ENCODE results near the gene ZFP64. TPM values are rescaled to one million over a fixed set of nuclear protein-coding genes. Genes with fewer than 3 reads are reported as not detected.

Gene ZFP64
- total RNA-seq, 4 donors from 2014 or later, result 5.4 to 23.4 (median 11.2) TPM

DNA sequence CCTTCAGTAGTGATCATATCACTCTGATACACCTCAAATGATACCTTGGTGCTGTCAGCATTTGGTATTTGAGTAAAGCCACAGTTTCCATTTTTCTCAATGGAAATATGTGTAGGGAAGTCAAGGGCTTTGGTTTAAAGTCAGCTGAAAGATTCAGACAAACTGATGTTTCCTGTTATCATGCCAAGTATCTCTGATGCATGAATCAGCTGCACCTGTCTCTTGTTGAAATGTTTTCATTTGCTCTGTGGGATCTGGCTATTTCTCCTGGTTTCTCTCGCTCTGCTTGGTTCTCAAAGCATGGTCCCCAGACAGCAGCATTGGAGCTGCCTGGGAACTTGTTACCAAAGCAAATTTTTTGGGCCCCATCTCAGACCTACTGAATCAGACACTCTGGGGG is 23.5 kb downstream of the ZFP64 start:
- H3K4me3 ChIP-seq, result no peak overlapping the region
- no peaks in the 10 kb centered on the region for H3K4me1 ChIP-seq
- H3K27ac ChIP-seq, result no peak overlapping the region
- no peak for DNase-seq
- intact Hi-C loops (cut with DNase I; ENCODE audit: low total_unique reads), result no loop called here
- H3K27me3 ChIP-seq, result no peaks in the 10 kb centered on the region
- no peaks in the 10 kb centered on the region for H3K9me3 ChIP-seq
- H3K36me3 ChIP-seq, result no peaks in the 10 kb centered on the region
- TF ChIP-seq, protein P1, sequence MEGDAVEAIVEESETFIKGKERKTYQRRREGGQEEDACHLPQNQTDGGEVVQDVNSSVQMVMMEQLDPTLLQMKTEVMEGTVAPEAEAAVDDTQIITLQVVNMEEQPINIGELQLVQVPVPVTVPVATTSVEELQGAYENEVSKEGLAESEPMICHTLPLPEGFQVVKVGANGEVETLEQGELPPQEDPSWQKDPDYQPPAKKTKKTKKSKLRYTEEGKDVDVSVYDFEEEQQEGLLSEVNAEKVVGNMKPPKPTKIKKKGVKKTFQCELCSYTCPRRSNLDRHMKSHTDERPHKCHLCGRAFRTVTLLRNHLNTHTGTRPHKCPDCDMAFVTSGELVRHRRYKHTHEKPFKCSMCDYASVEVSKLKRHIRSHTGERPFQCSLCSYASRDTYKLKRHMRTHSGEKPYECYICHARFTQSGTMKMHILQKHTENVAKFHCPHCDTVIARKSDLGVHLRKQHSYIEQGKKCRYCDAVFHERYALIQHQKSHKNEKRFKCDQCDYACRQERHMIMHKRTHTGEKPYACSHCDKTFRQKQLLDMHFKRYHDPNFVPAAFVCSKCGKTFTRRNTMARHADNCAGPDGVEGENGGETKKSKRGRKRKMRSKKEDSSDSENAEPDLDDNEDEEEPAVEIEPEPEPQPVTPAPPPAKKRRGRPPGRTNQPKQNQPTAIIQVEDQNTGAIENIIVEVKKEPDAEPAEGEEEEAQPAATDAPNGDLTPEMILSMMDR (IDR thresholded peaks at IDR 0.05), result no peak
- no peak for TF ChIP-seq POLR2A (IDR thresholded peaks at IDR 0.05)

DNA sequence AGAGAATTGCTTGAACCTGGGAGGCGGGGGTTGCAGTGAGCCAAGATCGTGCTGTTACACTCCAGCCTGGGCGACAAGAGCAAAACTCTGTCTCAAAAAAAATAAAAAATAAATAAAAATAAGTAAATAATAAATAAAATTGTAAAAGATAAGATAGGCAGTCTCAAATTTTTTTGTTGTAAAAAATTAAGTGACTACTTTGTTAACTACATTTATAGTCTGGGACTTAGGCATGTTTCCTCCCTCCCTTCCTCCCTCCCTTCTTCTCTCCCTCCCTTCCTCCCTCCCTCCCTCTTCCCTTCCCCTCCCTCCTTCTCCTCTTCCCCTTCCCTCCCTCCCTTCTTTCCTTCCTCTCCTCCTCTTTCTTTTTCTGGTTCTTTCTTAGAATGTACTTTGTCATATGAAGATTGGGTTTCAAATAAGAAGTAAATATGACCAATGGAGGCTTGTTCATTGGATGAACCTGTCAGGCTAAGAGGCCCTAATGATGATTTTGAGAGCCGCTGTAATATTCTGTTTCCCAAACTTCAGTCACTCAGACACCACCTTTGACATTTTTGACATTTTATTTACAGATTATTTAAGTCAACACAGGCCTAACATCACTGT is 24.2 kb downstream of the ZFP64 start:
- Histone ChIP-seq H3K36me3 (no peaks in the 10 kb centered on the region), H3K27me3 (no peaks in the 10 kb centered on the region), H3K9me3 (no peaks in the 10 kb centered on the region), H3K27ac (no peak overlapping the region), H3K4me3 (no peak overlapping the region), H3K4me1 (no peaks in the 10 kb centered on the region)
- no peak for DNase-seq
- TF ChIP-seq POLR2A (IDR thresholded peaks at IDR 0.05), result no peak
- TF ChIP-seq, protein P1 (IDR thresholded peaks at IDR 0.05), result no peak
- intact Hi-C loops (cut with DNase I; ENCODE audit: low total_unique reads), result no loop called here

DNA sequence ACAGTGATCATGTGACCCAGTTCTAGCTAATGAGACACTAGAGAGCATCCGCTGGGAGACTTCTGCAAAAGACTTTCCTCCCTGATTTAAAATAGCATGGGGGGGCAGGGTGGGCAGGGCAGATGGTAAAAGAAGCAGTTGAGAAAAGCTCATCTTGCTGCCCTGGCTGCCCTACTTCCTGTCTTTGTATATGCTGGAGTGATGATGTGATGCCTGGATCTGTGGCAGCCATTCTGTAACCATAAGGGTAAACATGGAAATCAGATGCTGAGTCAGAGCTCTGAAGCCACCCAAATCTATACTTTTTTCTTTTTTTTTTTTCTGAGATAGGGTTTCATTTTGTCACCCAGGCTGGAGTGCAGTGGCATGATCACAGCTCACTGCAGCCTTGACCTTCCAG is 25.4 kb downstream of the ZFP64 start:
- Histone ChIP-seq H3K27me3 (no peaks in the 10 kb centered on the region), H3K36me3 (no peaks in the 10 kb centered on the region), H3K4me3 (no peak overlapping the region), H3K4me1 (no peaks in the 10 kb centered on the region), H3K27ac (no peak overlapping the region), H3K9me3 (no peaks in the 10 kb centered on the region)
- TF ChIP-seq, protein P1 (IDR thresholded peaks at IDR 0.05), result no peak
- no peak for TF ChIP-seq POLR2A (IDR thresholded peaks at IDR 0.05)
- no peak for DNase-seq
- intact Hi-C loops (cut with DNase I; ENCODE audit: low total_unique reads), result no loop called here

DNA sequence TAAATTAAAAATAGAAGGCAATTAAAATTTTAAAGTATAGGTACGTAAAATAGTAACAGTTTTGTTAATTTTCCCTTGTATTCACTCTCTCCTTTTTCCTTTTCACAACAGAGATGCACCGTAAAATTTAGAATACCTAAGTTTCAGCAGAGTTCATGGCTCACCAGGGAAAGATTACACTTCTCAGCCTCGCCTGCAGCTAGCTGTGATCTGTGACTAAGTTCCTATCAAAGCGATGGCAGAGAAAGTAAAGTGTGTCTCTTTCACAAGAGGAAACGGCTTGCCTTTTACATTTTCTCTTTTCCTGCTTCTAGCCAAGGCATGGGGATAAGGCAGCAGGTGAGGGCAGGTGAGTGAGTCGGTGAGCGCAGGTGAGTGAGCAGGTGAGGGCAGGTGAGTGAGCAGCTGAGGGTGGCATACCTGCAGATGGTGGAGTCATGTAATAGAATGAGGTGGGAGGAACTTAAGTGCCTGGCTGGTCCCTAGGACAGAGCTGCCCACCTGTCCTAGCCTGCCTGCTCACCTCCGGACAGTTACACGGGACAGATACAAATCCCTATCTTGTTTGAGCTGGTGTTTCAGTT is 30.9 kb downstream of the ZFP64 start:
- H3K36me3 ChIP-seq, result no peaks in the 10 kb centered on the region
- intact Hi-C loops (cut with DNase I; ENCODE audit: low total_unique reads), result no loop called here
- H3K4me3 ChIP-seq, result no peak overlapping the region
- no peak for DNase-seq
- H3K27me3 ChIP-seq, result no peaks in the 10 kb centered on the region
- no peaks in the 10 kb centered on the region for H3K9me3 ChIP-seq
- no peaks in the 10 kb centered on the region for H3K4me1 ChIP-seq
- TF ChIP-seq, protein P1 (IDR thresholded peaks at IDR 0.05), result no peak
- no peak overlapping the region for H3K27ac ChIP-seq

DNA sequence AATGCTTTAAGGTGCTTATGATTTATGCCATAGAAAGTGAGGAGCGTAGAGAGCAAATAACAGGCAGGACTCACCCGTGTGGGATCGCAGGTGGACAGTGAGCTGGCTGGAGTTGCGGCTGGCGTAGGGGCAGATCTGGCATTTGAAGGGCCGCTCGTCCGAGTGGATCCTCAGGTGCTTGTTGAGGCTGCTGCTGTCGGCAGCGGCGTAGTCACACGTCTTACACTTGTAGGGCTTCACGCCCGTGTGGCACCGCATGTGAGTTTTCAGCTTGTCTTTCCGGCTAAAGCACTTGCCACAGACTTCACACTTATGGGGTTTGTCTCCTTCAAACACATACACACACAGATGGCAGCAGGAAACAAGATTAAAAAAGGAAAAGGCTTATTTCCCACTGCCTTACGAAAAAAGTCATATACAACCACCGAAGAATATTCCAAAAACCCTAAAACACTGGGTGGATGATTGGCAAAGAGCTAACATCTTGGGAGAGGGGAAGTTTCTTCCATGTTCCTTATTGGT is 31.5 kb downstream of the ZFP64 start:
- intact Hi-C loops (cut with DNase I; ENCODE audit: low total_unique reads), result no loop called here

More for the DNA sequence above, 31.5 kb downstream of the ZFP64 start:
- DNase-seq, result no peak
- no peaks in the 10 kb centered on the region for H3K36me3 ChIP-seq
- H3K4me1 ChIP-seq, result no peaks in the 10 kb centered on the region
- H3K27ac ChIP-seq, result no peak overlapping the region
- no peak for TF ChIP-seq POLR2A (IDR thresholded peaks at IDR 0.05)
- TF ChIP-seq, protein P1 (IDR thresholded peaks at IDR 0.05), result no peak
- H3K4me3 ChIP-seq, result no peak overlapping the region
- no peaks in the 10 kb centered on the region for H3K9me3 ChIP-seq
- H3K27me3 ChIP-seq, result no peaks in the 10 kb centered on the region
